ENCODE data around the gene UBFD1.
"Not testable (repeated sequence)": the region's sequence is repeated elsewhere in the genome, so short reads cannot be mapped to it uniquely, and the experiment has no call there.

Gene UBFD1

DNA sequence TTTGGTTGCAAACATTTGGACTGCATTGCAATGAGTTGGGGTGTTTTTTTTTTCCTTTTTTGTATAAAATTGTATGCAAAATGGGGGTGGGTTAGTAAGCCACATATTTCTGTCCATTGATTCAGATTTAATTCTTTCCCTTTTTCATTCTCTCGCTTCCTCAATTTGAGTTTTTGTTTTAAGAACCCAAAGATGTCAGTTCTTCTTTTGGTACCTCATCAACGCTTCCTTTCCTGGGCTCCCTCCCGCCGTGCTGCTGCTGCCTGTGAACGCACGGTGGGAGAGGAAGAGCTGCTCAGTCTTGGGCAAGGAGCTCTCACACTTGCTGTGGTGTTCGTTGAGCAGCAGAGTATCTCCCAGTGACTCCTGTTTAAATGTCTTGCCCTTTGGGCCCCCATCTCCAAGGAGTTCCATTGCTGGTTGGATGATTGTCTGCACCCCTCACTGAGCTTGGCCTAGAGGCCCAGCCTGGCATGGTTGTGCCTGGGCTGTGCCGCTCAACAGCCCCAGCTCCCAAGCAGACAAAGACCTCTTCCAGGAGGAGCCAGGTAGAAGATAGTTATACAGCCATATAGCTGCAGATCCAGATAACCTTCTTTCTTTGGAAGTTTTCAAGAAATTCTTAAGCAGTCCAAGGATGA lies 13.6 kb downstream of the UBFD1 start:
- no peak for DNase-seq

DNA sequence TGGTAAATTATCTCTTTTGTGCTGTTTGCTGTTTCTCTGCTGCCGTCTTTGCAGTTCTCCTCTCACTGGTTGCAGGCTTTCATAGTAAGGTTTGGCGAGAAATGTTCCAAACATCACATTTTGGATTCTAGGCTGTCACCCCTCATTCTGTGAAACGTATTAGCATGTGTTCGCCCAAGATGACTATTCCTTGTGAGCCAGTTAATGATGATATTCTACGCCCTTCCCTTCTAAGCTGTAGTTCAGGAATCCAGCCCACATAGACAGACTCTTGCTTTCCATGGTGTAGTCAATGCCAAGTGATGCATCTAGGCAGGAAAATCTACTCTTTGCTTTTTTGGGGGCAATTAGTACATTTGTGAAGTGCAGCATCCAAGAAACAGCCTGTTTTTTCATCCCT lies 14.4 kb downstream of the UBFD1 start:
- no peak for DNase-seq

DNA sequence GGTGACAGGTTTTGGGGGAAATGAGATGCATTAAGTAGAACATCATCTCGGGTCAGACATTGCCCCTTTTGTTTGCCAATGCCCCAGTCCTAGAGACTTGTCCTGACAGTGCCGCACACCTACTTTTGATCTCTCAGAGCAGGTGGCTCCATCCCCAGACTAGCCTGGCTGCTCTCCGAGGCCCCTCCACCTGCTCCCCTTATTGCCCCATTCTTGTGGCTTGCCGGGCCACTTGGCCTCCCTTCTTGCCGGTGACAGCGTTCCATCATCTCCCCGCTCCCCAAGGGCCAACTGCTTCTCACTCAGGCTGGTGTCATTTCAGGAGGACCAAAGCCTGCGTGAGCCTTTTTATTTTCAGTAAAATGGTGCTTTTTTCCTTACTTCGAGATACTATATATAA lies 14.9 kb downstream of the UBFD1 start:
- DNase-seq: no peak

DNA sequence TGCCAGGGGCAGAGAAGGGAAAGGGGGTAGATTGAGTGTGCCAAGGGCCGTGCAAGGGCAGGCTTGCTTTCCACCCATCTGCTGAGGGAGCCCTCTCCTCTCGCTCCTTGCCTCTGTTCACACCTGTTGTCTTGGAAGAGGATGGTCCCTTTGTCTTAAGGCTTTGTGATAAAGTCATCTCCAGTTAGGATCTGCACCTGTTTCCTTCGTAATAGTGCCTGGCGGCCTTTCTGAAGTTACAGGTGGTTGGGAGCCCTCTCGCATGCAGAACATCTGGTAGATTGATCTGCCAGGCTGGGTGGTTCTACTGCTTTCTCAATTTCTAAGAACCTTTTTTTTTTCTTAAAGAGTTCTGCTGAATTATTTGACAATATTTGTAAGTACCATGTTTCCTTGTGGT lies 16.3 kb downstream of the UBFD1 start:
- no peak for DNase-seq

DNA sequence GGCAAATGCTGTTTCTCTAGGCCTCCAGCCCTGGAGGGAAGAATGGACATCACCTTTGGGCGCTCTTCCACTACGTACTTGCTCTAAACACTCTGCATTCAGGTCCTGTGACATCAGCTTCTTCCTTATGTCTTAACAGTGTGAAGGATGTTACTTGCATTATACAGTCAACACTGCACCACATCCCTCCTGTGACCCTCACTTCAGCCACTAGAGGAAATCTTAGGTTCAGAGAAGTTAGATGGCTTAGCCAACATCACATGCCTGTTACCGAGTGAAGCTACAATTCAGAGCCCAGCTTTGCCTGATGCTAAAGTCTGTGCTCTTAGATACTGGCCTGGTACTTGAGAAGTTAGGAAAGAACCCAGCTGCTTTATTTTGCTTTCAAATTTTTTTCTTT lies 18.3 kb downstream of the UBFD1 start:
- DNase-seq: no peak

DNA sequence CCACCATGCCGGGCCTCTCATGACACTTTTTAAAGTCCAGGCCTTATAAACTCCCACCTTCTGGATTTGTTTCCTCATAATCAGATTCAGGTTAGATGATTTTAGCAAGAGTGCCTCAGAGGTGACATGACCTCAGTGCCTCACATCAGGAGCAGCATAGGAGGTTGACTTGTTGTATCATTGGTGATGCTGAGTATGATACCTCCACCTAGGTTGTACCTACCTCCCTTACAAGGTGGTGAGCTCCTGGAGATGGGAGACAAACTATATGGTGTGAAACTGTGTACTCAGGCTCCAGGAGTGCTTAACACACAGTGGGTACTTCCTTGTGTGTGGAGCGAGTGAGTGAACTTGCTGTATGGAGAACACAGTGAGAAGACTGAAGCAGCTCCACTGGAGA lies 20.0 kb downstream of the UBFD1 start:
- no peak for DNase-seq

DNA sequence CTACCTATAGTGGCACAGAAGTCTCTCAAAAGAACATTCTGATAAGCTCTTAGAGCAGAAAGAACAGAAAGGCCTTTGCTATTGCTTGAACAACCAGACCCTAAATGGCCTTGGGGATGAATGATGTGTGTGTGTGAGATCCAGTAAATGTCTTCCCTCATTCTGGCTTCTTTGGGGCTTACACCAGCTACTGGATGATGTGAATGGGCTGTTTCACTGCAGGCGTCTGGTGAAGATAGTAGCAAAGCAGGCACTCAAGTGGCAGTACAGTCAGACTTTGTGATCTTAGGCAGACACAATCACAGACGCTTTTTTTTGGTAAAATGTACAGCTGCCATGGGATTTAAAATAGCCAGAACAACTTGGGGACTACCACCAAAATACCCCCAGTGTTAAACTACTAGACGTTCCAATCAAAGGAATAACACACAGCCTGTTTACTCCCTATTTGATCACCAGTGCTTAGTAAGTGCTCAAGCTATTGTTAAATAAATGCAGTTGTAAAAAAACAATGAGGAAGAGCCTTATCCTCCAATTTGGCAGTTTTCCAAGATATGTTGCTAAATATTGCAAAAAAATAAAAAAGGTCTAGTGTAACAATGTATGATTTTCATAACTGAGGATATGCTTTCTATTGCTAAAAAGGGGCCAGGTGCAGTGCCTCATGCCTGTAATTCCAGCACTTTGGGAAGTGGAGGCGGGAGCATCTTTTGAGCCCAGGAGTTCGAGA lies 20.7 kb downstream of the UBFD1 start:
- no peak for DNase-seq

DNA sequence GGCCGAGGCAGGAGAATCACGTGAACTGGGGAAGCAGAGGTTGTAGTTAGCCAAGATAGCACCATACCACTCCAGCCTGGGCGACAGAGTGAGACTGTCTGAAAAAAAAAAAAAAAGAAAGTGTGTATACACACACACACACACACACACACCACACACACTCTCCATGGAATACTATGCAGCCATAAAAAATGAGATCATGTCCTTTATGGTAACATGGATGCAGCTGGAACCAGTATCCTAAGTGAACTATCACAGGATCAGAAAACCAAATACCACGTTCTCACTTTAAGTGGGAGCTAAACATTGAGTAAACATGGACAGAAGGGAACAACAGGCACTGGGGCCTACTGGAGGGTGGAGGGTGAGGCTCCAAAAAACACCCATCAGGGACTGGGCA lies 21.8 kb downstream of the UBFD1 start:
- DNase-seq: no peak

DNA sequence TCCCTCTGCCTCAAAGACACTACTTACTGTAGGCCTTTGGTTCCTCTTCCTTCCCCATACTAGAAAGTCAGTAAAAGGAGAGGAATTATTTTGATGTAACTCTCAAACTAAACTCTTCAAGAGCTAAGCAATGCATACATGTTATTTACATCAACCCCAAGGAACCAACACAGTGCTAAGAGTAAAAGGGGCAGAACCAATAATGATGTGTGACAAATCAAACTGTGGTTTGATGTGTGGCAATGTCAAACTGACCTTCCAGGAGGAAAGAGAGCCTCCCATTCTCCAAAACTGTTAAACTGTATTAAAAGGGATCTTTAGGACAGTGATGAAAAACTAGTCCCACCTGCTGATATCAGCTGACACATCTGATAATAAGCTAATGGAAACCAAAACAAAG lies 22.9 kb downstream of the UBFD1 start:
- no peak for DNase-seq

DNA sequence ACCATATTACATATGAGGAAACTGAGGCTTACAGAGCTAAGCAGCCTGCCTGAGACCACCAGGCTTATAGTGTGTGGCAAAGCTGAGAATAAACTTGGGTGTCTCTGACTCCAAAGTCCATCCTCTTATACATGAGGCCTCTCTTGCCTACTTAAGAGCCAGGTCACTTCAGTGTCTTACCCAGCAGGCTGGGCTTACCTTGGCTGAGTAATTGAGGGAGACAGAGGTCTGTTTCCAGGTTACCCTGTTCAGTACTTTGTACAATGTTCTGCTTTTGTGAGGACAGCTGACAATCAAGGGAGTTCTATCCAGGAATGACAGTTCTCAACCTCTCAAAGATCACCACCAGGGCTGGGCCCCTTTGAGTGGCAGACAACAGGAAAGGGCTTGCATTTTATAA lies 24.2 kb downstream of the UBFD1 start:
- no peak for DNase-seq

DNA sequence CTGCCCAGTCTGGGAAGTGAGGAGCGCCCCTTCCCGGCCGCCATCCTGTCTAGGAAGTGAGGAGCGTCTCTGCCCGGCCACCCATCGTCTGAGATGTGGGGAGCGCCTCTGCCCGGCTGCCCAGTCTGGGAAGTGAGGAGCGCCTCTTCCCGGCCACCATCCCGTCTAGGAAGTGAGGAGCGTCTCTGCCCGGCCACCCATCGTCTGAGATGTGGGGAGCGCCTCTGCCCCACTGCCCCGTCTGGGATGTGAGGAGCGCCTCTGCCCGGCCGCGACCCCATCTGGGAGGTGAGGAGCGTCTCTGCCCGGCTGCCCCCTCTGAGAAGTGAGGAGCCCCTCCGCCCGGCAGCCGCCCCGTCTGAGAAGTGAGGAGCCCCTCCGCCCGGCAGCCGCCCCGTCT lies 25.7 kb downstream of the UBFD1 start:
- DNase-seq: not testable (repeated sequence)

DNA sequence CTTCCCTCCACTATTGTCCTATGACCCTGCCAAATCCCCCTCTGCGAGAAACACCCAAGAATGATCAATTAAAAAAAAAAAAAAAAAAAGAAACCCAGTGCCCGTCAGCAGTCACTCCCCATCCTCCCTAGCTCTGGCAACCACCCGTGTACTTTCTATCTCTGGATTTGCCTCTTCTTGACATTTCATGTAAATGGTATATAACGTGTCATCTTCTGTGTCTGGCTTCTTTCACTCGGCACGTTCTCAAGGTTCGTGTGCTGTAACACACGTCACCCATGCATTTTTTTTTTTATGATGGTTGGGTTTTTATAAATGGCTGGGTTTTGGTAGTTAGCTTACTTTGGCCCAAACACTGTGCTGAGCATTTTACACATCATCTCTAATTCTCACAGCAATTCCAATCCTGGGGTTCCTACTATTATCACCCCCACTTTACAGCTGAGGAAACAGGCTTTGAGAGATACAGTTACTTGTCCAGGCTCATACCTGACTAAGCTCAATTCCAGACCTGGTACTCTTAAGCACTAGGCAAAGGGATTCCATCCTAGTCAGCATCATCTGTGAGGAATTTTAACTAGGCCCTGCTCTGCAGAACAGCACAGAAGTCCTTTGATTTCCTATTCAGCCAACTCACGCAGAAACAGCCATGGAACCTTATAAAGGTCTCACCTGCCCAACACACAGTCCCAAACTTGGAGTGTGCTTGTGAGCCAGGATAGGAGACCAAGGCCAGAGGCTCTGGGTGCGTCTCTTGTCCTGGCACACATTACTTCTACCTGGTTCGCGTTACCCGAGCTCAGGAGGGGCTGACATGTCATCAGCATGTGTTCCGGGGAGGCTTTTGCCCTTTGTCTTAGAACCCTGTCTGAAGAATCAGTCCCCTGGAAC lies 26.9 kb downstream of the UBFD1 start:
- no peak for DNase-seq

DNA sequence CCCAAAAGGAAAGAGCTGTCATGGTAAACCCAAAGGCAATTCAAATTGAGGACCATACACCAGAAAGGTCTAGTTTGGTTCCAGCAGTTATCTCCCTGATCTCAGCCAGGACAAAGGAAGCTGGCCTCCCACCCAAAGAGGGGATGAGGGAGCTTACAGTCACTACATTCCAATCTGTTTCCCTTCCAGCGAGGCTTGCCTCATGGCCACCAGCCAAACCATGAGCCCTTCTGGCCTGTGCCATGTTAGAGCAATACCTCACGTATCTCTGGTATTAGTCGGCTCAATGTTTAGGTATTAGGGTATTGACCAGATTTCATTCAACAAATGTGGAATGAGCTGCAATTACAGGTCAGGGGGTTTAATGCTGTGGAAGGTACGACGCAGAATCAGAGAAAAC lies 30.2 kb downstream of the UBFD1 start:
- no peak for DNase-seq

DNA sequence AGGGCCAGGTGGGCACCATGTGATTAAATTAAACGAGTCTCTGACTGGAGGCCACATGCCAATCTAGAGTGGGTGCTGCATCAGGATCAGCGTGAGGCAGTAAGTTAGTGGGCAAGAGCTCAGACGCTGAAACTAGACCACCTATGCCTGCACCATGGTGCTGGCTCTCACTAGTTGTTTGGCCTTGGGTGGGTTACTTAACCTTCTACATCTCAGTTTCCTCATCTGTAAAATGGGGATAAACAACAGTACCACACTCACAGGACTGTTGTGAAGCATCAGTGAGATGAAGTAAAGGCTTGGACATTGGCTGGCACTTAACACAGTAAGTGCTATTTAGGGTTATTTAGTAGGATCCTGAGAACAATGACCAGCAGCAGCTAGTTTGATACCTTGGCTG lies 32.7 kb downstream of the UBFD1 start:
- DNase-seq: no peak

DNA sequence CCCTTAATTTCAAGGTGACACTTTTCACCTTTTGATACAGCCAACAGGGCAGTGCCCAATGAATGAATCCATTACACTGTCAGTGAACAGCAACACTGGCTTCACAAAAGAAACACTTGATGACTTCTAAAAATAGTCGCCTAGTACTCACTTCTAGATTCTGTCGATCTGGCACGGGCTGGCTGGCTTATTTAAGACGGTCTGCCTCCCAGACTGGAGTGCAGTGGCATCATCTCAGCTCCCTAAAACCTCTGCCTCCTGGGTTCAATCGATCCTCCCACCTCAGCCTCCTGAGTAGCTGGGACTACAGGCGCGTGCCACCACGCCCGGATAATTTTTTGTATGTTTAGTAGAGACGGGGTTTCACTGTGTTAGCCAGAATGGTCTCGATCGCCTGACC lies 36.7 kb downstream of the UBFD1 start:
- DNase-seq: no peak

DNA sequence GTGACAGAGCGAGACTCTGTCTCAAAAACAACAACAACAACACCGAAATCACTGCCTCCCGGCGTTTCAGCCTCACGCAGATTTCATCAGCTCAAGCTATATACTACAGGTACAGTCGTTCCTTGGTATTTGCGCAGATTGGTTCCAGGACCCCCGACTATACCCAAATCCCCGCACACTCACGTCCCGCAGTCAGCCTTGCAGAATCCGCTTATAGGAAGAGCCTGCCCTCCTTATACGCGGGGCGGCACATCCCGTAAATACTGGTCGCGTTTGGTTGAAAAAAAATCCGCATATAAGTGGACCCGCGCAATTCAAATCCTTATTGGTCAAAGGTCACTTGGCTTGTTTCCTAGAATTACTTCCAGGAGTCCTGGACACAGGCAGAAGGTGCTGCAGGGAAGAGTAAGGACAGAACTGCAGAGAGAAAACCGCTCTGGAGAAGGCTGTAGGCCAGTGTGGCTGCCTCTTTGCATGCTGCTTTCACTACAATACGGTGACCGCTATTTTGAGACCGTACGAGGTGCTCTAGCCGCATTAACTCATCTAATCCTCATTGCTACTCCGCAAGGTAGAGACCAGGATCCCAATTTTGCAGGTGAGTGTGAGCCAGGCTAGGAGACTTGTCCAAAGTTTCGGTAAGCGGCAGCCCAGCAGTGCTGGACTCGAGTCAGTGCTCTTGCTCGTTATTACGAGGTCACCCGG lies 37.9 kb downstream of the UBFD1 start:
- no peak for DNase-seq

DNA sequence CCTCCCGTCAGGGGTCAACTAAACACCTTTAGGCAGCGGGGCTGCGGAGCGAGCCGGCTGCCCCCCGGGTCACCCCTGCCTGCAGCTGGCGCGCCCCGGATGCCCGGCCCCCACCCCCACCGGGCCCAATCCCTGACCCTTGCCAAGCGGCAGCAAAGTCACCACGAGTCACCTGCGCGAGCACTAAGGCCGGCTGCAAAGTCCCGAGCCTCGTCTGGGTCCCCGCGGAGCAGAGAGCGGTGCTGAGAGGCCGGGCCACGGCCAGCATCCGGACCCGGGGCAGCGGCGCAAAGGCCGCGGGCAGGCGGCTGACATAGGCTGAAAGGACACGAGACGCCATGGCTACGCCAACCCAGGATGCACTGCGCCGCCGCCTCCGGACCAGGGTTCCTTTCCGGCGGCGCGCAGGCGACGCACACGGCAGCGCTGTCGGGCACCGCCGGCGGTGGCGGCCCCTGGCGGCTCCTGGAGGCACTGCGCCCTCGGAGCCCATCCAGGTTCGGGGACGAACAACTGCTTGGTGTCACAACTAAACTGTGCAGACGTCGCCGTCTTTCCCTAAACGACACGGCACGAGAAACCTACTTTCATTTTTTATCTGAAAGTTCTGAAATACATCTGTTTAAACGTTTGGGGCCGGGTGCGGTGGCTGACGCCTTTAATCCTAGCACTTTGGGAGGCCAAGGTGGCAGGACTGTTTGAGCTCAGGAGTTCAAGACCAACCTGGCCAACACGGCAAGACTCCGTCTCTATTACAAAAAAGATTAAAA lies 38.6 kb downstream of the UBFD1 start, which contains the start of gene NDUFAB1:
TSS of gene NDUFAB1 (minus strand) at position 366 of the 770 bp plus-strand sequence. CDS start at position 340, 26 bp downstream.
- DNase-seq: peak; percentile 92

DNA sequence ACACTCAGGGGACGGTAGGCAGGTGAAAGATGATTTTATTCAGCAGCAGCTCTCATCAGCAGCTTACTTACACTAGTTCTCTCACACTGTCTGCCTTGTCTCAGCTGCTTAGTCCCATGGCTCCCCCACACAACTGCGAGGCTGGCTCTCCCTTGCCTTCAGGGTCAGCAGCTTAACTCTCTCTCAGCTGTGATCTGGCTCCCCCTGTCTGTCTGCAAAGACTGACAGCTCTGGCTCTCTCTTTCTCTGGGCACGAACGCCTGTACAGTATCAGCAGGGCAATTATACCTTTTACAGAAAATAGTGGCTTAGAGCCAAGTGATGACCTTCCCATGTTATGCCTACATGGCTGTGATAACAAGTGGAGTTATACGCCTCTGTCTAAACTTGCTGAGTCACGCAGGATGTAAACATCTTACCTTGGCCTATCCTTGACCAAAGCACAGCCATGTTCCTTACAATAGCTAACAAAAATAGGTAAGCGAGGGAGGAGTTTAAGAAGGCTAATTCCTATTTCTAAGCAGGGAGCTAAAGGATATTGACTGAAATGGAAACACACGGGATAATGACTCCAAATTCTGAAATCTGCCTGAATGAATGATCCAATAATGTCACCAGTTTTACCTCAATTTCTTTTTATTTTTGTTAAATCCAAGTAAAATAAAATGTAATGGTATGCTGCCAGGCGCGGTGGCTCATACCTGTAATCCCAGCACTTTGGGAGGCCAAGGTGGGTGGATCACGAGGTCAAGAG lies 39.7 kb downstream of the UBFD1 start:
- DNase-seq: no peak

DNA sequence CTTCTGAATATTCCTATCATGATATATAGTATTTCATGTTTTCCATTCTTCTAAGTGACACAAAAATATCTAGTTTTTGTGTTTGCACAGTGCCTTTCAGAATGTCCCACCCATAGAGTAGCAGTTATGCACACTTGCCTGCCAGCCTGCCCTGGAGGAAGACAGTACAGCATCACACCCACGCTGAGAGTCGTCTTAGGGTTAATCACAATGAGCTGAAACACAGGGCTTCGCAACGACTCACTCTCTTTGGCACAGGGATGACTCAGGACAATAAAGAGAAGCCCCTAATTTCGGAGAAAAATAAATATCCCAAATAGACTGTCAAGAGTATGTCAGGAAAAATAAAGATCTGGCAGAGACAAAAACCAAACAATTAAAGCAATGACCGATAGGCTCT lies 50.2 kb downstream of the UBFD1 start:
- no peak for DNase-seq

DNA sequence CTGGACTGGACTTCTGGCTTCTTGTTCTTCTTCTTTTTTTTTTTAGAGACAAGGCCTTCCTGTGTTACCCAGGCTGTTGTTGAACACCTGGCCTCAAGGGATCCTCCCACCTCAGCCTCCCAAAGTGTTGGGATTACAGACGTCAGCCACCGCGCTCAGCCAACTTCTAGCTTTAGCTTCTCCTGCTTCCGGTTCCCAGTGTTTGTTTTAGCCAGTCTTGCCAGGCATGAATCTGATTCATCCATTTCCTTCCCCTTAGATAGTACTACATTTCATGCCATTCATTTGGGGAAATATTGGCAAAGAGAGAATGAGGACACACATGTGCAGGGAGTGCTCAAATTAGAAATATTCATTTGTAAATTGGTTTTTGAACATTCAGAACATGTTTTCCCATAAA lies 50.7 kb downstream of the UBFD1 start:
- DNase-seq: no peak

DNA sequence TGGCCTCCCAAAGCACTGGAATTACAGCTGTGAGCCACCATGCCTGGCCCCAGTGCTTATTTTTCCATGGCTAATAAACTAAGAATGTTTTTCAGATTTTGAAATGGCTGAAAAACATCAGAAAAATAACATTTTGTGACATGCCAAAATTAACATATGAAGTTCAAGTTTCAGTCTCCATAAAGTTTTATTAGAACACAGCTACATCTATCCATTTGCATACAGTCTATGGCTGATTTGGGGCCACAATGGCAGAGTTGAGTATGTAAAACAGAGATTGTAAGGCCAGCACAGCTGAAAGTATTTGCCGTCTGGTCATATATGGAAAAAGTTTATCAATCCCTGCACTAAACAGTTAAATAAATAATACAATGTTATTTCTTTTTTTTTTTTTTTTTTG lies 52.4 kb downstream of the UBFD1 start:
- no peak for DNase-seq

DNA sequence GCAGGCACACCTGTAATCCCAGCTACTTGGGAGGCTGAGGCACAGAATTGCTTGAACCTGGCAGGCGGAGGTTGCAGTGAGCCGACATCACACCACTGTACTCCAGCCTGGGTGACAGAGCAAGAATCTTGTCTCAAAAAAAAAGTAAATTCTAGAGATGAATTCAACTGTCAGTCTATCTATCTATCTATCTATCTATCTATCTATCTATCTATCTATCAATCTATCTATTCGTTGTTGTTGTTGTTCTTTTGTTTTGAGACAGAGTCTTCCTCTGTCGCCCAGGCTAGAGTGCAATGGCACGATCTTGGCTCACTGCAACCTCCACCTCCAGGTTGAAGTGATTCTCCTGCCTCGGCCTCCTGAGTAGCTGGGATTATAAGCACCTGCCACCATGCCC lies 53.4 kb downstream of the UBFD1 start:
- not testable (repeated sequence) for DNase-seq

Measured in activated CD8-positive, alpha-beta memory T cell treated with anti-CD3 and anti-CD28 coated beads, Interleukin-2, amount 50 U/mL, for 4 hours (primary cell).